Suppressor macrophage treated with lipopolysaccharide for 4 hours (primary cell): ENCODE results near the gene MBD1.
"Not testable (repeated sequence)": the region's sequence is repeated elsewhere in the genome, so short reads cannot be mapped to it uniquely, and the experiment has no call there.

Source experiments
- DNase-seq: peaks from one replicate; pipeline ENCODE4 v3.0.0-alpha.2; 2020

The MBD1 gene

GRCh38 chr18:50288348-50289107 lies 7.2 kb upstream of the MBD1 start:
- not testable (repeated sequence) for DNase-seq

- peak; percentile 99 for DNase-seq
These were observed 6.4 kb upstream of the MBD1 start, which contains the start of gene CXXC1 for GRCh38 chr18:50287441-50288347. TSS of gene CXXC1 (minus strand) at chr18:50287692. CDS start at chr18:50287589, 103 bp downstream.

GRCh38 chr18:50287028-50287440 lies 5.7 kb upstream of the MBD1 start:
- DNase-seq = peak; percentile 7

- DNase-seq = peak; percentile 15
These were observed 5.2 kb upstream of the MBD1 start for GRCh38 chr18:50286391-50287027.

- DNase-seq = no peak
These were observed 4.5 kb upstream of the MBD1 start for GRCh38 chr18:50285631-50286321.

- DNase-seq = no peak
These were observed 3.7 kb upstream of the MBD1 start for GRCh38 chr18:50285071-50285470.

GRCh38 chr18:50284255-50284885 lies 3.0 kb upstream of the MBD1 start:
- peak; percentile 71 for DNase-seq

- no peak for DNase-seq
These were observed 2.3 kb upstream of the MBD1 start for GRCh38 chr18:50283469-50284209.

GRCh38 chr18:50282521-50283335 lies 1.4 kb upstream of the MBD1 start:
- DNase-seq = no peak

GRCh38 chr18:50281972-50282520 lies 723 bp upstream of the MBD1 start:
- DNase-seq = no peak

- no peak for DNase-seq
These were observed 522 bp downstream of the MBD1 start for GRCh38 chr18:50280707-50281294.

GRCh38 chr18:50279752-50280151 lies 1.6 kb downstream of the MBD1 start:
- no peak for DNase-seq

- DNase-seq = no peak
These were observed 3.4 kb downstream of the MBD1 start for GRCh38 chr18:50277942-50278341.

GRCh38 chr18:50276452-50276851 lies 4.9 kb downstream of the MBD1 start:
- no peak for DNase-seq

GRCh38 chr18:50275503-50276036 lies 5.8 kb downstream of the MBD1 start:
- DNase-seq = no peak

- DNase-seq = no peak
These were observed 6.4 kb downstream of the MBD1 start for GRCh38 chr18:50274941-50275340.

GRCh38 chr18:50274044-50274442 lies 7.3 kb downstream of the MBD1 start:
- DNase-seq = no peak

- DNase-seq = no peak
These were observed 7.9 kb downstream of the MBD1 start for GRCh38 chr18:50273203-50274043.

- no peak for DNase-seq
These were observed 8.8 kb downstream of the MBD1 start for GRCh38 chr18:50272568-50272967.
